WTC11 (cell line): ENCODE measurements around the gene PHKG2.

Experiments
- ATF3 ChIP-seq: sonication (generic); formaldehyde crosslinking; conservative IDR thresholded peaks from 2 replicates; pipeline ENCODE4 v1.8.1; 2022; ENCODE audit warnings: mild to moderate bottlenecking, missing genetic modification reagents
- CREM ChIP-seq: sonication (generic); formaldehyde crosslinking; IDR thresholded peaks from 2 replicates; pipeline ENCODE4 v1.8.1; 2022; ENCODE audit warnings: mild to moderate bottlenecking, missing genetic modification reagents, moderate library complexity
- CTCF ChIP-seq: fragments of 200-600 bp; IDR thresholded peaks from 2 replicates; pipeline ENCODE4 v1.8.0; 2022; ENCODE audit warnings: antibody characterized with exemption
- KAT7 ChIP-seq: sonication (generic); formaldehyde crosslinking; IDR thresholded peaks from 2 replicates; pipeline ENCODE4 v1.8.1; 2023; ENCODE audit warnings: missing genetic modification reagents, mild to moderate bottlenecking, borderline replicate concordance
- PREB ChIP-seq: sonication (generic); formaldehyde crosslinking; IDR thresholded peaks from 2 replicates; pipeline ENCODE4 v1.8.1; 2022; ENCODE audit warnings: mild to moderate bottlenecking, missing genetic modification reagents, moderate library complexity, borderline replicate concordance
- TCF7 ChIP-seq: sonication (generic); formaldehyde crosslinking; IDR thresholded peaks from 2 replicates; pipeline ENCODE4 v1.8.0; 2022; ENCODE audit warnings: mild to moderate bottlenecking, low read depth, missing genetic modification reagents, moderate library complexity
- ZNF138 ChIP-seq: sonication (generic); formaldehyde crosslinking; conservative IDR thresholded peaks from 2 replicates; pipeline ENCODE4 v1.8.1; 2022; ENCODE audit warnings: mild to moderate bottlenecking, moderate library complexity, missing genetic modification reagents
- ZNF232 ChIP-seq: sonication (generic); formaldehyde crosslinking; IDR thresholded peaks from 2 replicates; pipeline ENCODE4 v1.8.0; 2022; ENCODE audit warnings: mild to moderate bottlenecking, missing genetic modification reagents
- ZNF263 ChIP-seq: sonication (generic); formaldehyde crosslinking; IDR thresholded peaks from 2 replicates; pipeline ENCODE4 v1.8.1; 2022; ENCODE audit warnings: low read depth, mild to moderate bottlenecking, moderate library complexity, missing genetic modification reagents
- ZNF671 ChIP-seq: fragments of 250-450 bp; sonication (Bioruptor Pico); IDR thresholded peaks from 2 replicates; pipeline ENCODE4 v1.8.0; 2021; ENCODE audit warnings: mild to moderate bottlenecking
- TF ChIP-seq, protein P1 (sequence below): sonication (generic); formaldehyde crosslinking; IDR thresholded peaks from 2 replicates; pipeline ENCODE4 v1.8.0; 2023; ENCODE audit warnings: mild to moderate bottlenecking, missing genetic modification reagents
- TF ChIP-seq, protein P2 (sequence below): sonication (generic); formaldehyde crosslinking; IDR thresholded peaks from 2 replicates; pipeline ENCODE4 v1.8.0; 2022; ENCODE audit warnings: mild to moderate bottlenecking, missing genetic modification reagents
- TF ChIP-seq, protein P3 (sequence below): sonication (generic); formaldehyde crosslinking; IDR thresholded peaks from 2 replicates; pipeline ENCODE4 v1.8.0; 2022; ENCODE audit warnings: missing genetic modification reagents

DNA sequence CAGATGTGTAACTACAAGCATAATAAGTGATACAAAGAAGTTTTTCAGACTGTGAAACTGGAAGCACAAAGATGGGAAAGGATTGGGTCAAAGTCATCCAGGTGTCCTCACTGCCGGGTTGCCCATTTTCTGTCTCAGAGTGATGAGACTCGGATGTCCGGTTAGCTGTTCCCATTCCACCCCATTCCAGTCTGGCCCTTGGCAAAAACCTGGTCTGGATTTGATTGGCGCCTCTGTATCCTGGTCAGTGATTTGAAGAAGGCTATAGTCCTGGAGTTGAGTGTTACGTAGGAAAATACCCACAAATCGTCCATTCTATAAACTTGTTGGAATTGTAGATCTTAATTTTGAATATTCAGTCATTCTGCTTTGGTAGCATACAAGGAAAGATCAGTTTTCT, 19.9 kb upstream of the PHKG2 start:
- no peak for TF ChIP-seq ZNF232 (CRISPR knock-in tag)
- TF ChIP-seq CTCF, result no peak
- no peak for TF ChIP-seq KAT7 (CRISPR knock-in tag)
- TF ChIP-seq PREB, result no peak
- TF ChIP-seq ZNF138 (CRISPR knock-in tag), result no peak
- TF ChIP-seq, protein P1, sequence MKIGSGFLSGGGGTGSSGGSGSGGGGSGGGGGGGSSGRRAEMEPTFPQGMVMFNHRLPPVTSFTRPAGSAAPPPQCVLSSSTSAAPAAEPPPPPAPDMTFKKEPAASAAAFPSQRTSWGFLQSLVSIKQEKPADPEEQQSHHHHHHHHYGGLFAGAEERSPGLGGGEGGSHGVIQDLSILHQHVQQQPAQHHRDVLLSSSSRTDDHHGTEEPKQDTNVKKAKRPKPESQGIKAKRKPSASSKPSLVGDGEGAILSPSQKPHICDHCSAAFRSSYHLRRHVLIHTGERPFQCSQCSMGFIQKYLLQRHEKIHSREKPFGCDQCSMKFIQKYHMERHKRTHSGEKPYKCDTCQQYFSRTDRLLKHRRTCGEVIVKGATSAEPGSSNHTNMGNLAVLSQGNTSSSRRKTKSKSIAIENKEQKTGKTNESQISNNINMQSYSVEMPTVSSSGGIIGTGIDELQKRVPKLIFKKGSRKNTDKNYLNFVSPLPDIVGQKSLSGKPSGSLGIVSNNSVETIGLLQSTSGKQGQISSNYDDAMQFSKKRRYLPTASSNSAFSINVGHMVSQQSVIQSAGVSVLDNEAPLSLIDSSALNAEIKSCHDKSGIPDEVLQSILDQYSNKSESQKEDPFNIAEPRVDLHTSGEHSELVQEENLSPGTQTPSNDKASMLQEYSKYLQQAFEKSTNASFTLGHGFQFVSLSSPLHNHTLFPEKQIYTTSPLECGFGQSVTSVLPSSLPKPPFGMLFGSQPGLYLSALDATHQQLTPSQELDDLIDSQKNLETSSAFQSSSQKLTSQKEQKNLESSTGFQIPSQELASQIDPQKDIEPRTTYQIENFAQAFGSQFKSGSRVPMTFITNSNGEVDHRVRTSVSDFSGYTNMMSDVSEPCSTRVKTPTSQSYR, result no peak
- TF ChIP-seq ZNF263 (CRISPR knock-in tag), result no peak
- TF ChIP-seq, protein P2, sequence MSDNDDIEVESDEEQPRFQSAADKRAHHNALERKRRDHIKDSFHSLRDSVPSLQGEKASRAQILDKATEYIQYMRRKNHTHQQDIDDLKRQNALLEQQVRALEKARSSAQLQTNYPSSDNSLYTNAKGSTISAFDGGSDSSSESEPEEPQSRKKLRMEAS (CRISPR knock-in tag), result no peak
- TF ChIP-seq CREM (CRISPR knock-in tag), result no peak
- TF ChIP-seq TCF7 (CRISPR knock-in tag), result no peak
- no peak for TF ChIP-seq ZNF671 (CRISPR knock-in tag)
- TF ChIP-seq, protein P3, sequence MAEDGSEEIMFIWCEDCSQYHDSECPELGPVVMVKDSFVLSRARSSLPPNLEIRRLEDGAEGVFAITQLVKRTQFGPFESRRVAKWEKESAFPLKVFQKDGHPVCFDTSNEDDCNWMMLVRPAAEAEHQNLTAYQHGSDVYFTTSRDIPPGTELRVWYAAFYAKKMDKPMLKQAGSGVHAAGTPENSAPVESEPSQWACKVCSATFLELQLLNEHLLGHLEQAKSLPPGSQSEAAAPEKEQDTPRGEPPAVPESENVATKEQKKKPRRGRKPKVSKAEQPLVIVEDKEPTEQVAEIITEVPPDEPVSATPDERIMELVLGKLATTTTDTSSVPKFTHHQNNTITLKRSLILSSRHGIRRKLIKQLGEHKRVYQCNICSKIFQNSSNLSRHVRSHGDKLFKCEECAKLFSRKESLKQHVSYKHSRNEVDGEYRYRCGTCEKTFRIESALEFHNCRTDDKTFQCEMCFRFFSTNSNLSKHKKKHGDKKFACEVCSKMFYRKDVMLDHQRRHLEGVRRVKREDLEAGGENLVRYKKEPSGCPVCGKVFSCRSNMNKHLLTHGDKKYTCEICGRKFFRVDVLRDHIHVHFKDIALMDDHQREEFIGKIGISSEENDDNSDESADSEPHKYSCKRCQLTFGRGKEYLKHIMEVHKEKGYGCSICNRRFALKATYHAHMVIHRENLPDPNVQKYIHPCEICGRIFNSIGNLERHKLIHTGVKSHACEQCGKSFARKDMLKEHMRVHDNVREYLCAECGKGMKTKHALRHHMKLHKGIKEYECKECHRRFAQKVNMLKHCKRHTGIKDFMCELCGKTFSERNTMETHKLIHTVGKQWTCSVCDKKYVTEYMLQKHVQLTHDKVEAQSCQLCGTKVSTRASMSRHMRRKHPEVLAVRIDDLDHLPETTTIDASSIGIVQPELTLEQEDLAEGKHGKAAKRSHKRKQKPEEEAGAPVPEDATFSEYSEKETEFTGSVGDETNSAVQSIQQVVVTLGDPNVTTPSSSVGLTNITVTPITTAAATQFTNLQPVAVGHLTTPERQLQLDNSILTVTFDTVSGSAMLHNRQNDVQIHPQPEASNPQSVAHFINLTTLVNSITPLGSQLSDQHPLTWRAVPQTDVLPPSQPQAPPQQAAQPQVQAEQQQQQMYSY (CRISPR knock-in tag), result peak; percentile 51; the same call in 1 of the 2 replicates
- TF ChIP-seq ATF3 (CRISPR knock-in tag), result no peak
